Colonic mucosa (tissue), 4 donors: Measurements from ENCODE around the gene MEGF6. TPM values are rescaled to one million over a fixed set of nuclear protein-coding genes. Genes with fewer than 3 reads are reported as not detected.

ENCODE experiments used
- DNase-seq: peaks from one replicate; pipeline ENCODE4 v3.0.0-alpha.2; 2020
- H3K27ac ChIP-seq: fragments of 200-600 bp; one replicate; pipeline ENCODE4 v1.8.0; 2021
- H3K27me3 ChIP-seq: fragments of 200-600 bp; one replicate; pipeline ENCODE4 v1.8.0; 2021
- H3K36me3 ChIP-seq: fragments of 200-600 bp; one replicate; pipeline ENCODE4 v1.8.0; 2021
- H3K4me1 ChIP-seq: fragments of 200-600 bp; one replicate; pipeline ENCODE4 v1.8.0; 2021; ENCODE audit warnings: mild to moderate bottlenecking
- H3K4me3 ChIP-seq: fragments of 200-600 bp; one replicate; pipeline ENCODE4 v1.8.0; 2021
- H3K9ac ChIP-seq, 2 donors: one replicate each; pipeline ENCODE4 v1.7.0; 2013; ENCODE audit warnings: control low read depth in 2 of 2, low read depth in 2 of 2, low read length in 2 of 2
- H3K9me3 ChIP-seq: fragments of 200-600 bp; one replicate; pipeline ENCODE4 v1.8.0; 2021
- intact Hi-C: fragments of 100-400 bp; cut with DNase I; formaldehyde crosslinking; loops from one replicate; pipeline ENCODE4 v1.14.1; 2022
- total RNA-seq, 2 donors: library from RNA; stranded (reverse); fragmentation: NEBNext Ultra II Directional in 1 of 2; extraction: Animal tissue kit (Norgen Biotek cat#: 25700) in 1 of 2; gene quantifications; one replicate each; pipeline ENCODE4 v1.2.1, GENCODE V29; 2021
- TF ChIP-seq, protein P1 (sequence below): fragments of 200-600 bp; IDR thresholded peaks from one replicate; pipeline ENCODE4 v1.8.0; 2022; ENCODE audit warnings: antibody characterized with exemption, mild to moderate bottlenecking
- donor health status: healthy.
- donor health status: DM: no; HTN: no; CAD: no.
- donor health status: DM: no; HTN: no; CAD: no.

Gene MEGF6
- total RNA-seq, 2 donors from 2014 or later = 5.2 to 6.4 TPM

DNA sequence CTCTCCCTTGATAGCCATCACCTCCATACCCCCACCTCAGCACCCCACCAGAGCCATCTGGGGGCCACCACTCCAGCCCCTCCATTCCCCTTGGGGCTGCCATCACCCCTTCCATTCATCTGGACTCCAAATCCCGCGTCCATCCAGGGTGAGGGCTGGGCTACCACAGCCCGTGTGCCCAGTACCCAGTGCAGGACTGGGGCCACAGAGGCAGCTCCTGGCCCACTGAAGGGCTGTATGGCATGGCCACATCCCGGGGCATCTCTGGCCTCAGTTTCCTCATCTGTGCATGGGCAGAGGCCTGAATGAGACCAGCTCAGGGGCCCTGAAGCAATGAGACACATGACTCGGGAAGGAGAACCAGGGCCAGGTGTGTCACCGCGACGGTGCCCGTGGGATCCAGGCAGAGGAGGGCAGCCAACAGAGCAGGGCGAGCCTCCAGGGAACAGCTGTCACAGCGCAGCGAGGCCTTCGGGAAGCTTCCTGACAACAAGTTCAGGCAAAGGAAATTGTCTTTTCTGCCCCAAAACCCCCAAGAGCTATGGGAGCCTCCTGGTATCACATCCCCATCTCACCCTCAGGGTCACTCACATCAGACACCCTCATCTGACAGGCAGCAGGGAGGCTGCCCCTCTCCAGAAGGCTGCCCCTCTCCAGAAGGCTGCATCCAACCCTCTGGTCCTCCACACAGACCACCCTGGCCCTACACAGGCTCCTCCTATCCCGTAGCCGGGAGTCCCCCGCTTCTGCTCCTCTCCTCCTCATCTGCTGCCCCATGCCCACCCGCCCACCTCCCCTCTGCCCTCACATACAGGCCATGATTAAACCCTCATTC lies 76.3 kb downstream of the MEGF6 start:
- H3K4me3 ChIP-seq = no peak overlapping the region
- no peak overlapping the region for H3K27ac ChIP-seq
- DNase-seq = no peak
- no peaks in the 10 kb centered on the region for H3K36me3 ChIP-seq
- no peaks in the 10 kb centered on the region for H3K27me3 ChIP-seq
- TF ChIP-seq, protein P1, sequence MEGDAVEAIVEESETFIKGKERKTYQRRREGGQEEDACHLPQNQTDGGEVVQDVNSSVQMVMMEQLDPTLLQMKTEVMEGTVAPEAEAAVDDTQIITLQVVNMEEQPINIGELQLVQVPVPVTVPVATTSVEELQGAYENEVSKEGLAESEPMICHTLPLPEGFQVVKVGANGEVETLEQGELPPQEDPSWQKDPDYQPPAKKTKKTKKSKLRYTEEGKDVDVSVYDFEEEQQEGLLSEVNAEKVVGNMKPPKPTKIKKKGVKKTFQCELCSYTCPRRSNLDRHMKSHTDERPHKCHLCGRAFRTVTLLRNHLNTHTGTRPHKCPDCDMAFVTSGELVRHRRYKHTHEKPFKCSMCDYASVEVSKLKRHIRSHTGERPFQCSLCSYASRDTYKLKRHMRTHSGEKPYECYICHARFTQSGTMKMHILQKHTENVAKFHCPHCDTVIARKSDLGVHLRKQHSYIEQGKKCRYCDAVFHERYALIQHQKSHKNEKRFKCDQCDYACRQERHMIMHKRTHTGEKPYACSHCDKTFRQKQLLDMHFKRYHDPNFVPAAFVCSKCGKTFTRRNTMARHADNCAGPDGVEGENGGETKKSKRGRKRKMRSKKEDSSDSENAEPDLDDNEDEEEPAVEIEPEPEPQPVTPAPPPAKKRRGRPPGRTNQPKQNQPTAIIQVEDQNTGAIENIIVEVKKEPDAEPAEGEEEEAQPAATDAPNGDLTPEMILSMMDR = no peak
- intact Hi-C loops = no loop called here
- H3K4me1 ChIP-seq = peaks cover 10% of the 10 kb centered on the region
- no peak overlapping the region for H3K9ac ChIP-seq
- no peaks in the 10 kb centered on the region for H3K9me3 ChIP-seq

DNA sequence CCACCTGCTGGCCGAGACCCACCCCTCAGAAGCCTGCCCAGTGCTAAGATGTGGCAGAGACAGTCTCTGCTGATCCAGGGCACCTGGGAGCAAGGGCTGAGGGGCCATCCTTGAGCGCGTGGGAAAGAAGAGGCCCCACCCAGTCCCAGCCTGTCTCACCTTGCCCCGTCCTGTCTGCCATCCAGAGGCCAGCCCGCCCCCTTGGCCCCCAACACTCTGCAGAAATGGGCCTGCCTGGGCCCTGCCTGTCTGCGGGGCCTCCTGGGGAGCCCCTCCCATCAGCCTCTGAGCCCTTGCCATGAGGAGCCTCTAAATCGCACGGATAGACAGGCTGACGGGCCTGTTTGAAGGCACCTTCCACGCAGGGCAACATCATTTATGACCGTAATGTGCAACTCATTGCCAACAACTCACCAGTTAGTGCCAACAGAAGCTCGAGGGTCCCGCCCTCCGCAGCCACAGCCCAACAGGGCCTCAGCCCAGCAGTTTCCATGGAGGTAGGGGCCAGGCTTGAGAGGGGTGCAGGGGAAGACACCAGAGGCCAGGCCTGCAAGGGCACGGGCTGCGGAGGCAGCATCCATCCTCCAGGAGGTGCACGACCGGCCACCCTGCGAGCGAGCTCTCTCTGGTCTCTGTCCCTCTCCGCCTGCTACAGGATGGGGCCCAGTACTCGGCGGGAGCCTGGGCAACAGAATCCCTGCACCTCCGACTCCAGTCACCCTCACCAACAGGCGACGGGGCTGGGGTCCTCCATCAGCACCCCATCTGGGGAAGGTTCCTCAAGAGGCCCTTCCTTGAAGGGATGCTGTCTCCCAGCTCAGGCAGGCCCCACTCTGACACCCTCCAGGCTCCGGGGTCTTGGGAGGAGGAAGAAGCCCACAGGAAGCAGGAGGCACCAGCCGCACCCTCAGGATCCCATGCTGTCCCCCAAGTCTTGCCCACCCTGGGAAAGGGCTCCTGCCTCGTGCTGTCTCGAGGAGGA lies 78.0 kb downstream of the MEGF6 start:
- no peak overlapping the region for H3K27ac ChIP-seq
- H3K9ac ChIP-seq = no peak overlapping the region
- TF ChIP-seq, protein P1 = no peak
- H3K36me3 ChIP-seq = no peaks in the 10 kb centered on the region
- H3K27me3 ChIP-seq = no peaks in the 10 kb centered on the region
- peaks cover 15% of the 10 kb centered on the region for H3K4me1 ChIP-seq
- no peak for DNase-seq
- H3K4me3 ChIP-seq = no peak overlapping the region
- intact Hi-C loops = no loop called here
- no peaks in the 10 kb centered on the region for H3K9me3 ChIP-seq

DNA sequence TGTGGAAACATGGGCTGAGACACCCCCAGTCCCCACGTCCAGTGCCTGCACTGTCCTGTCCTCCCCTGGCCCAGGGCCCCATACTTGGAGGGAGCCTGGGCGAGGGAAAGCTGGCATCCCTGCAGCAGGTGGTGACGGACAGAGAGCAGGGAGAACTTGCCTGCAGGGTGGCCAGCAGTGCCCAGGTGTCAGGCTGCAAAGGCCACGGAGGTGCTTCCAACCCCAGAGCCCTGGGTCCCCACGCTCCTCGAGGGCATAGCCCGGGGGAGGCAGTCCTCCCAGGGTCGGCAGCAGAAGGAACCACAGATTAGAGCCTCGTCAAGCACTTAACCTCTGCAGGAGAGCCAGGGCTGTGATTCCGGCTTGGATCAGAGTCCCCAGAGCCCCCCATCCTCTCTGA lies 79.4 kb downstream of the MEGF6 start:
- no peak for DNase-seq
- no peaks in the 10 kb centered on the region for H3K9me3 ChIP-seq
- no peaks in the 10 kb centered on the region for H3K27me3 ChIP-seq
- H3K9ac ChIP-seq = no peak overlapping the region
- no peak overlapping the region for H3K27ac ChIP-seq
- no peaks in the 10 kb centered on the region for H3K36me3 ChIP-seq
- TF ChIP-seq, protein P1 = no peak
- intact Hi-C loops = no loop called here
- H3K4me1 ChIP-seq = peaks cover 15% of the 10 kb centered on the region
- H3K4me3 ChIP-seq = no peak overlapping the region

DNA sequence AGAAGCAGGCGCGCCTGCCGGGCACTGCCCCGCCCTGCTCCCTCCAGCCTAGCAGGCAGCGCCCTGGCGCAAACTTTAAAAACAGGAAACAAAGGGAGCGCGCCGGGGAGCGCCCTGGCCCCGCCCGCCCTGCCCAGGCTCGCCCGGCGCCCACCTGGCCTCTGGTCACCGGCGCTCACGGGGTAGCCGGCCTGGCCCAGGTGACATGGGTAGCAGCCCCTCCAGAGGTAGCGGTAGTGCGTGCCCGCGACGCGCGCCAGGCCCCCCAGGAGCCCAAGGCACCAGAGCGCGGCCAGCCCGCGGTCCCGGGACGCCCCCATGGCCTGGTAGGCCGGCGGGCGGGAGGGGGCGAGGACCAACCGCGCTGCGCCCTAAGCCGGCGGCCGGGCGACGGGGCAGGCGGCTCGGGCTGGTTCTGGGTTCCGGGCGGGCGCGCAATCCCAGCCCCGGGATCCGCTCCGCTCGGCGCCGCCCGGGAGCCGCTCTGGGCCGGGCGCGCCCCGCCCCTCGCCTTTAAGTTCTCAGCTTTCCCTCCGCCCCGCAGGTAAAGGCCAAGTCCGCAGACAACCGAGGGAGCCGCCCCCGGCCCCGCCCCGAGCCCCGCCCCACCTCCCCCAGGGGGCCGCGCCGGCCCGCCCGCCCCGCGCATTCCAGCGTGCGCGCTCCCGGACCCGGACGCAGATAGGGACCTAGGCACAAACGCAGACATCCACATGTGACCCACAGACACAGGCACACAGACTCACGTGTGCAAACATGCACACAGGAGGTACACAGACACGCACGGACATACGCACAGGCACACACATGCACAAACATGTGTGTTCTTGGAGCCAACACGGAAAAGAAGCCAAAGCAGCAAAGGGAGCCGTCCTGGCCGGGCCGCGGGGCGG lies 80.1 kb downstream of the MEGF6 start:
- DNase-seq = peak; percentile 84
- H3K27ac ChIP-seq = peak overlapping the region; percentile 44
- TF ChIP-seq, protein P1 = no peak
- H3K9me3 ChIP-seq = no peaks in the 10 kb centered on the region
- intact Hi-C loops = no loop called here
- peak overlapping the region; percentile 59 for H3K4me3 ChIP-seq
- H3K9ac ChIP-seq = peak overlapping the region; percentile 69 to 72
- no peaks in the 10 kb centered on the region for H3K27me3 ChIP-seq
- H3K4me1 ChIP-seq = peaks cover 15% of the 10 kb centered on the region
- H3K36me3 ChIP-seq = no peaks in the 10 kb centered on the region
